ENCODE results near the gene CNTN4.

CNTN4 gene

GRCh38 chr3:2211568-2211967 lies 112.9 kb downstream of the CNTN4 start:
- no peak for TF ChIP-seq CTCF (IDR thresholded peaks at IDR 0.05; ENCODE audit: low read depth, low read length)
- Histone ChIP-seq H3K27ac (no peak overlapping the region), H3K27me3 (ENCODE audit: insufficient read depth, low read depth, severe bottlenecking) (no peaks in the 10 kb centered on the region), H3K9me3 (ENCODE audit: severe bottlenecking) (no peaks in the 10 kb centered on the region), H3K36me3 (no peaks in the 10 kb centered on the region), H3K4me3 (ENCODE audit: low read depth, low read length) (no peak overlapping the region)
- DNase-seq, result no peak

- H3K27ac ChIP-seq, result no peak overlapping the region
- no peak for DNase-seq
- H3K36me3 ChIP-seq, result no peaks in the 10 kb centered on the region
- H3K9me3 ChIP-seq (ENCODE audit: severe bottlenecking), result no peaks in the 10 kb centered on the region
- no peaks in the 10 kb centered on the region for H3K27me3 ChIP-seq (ENCODE audit: insufficient read depth, low read depth, severe bottlenecking)
- no peak overlapping the region for H3K4me3 ChIP-seq (ENCODE audit: low read depth, low read length)
- TF ChIP-seq CTCF (IDR thresholded peaks at IDR 0.05; ENCODE audit: low read depth, low read length), result no peak
Measured at GRCh38 chr3:2212206-2212605, 113.5 kb downstream of the CNTN4 start.

GRCh38 chr3:2218375-2218774 lies 119.7 kb downstream of the CNTN4 start:
- TF ChIP-seq CTCF (IDR thresholded peaks at IDR 0.05; ENCODE audit: low read depth, low read length), result no peak
- no peaks in the 10 kb centered on the region for H3K36me3 ChIP-seq
- no peaks in the 10 kb centered on the region for H3K9me3 ChIP-seq (ENCODE audit: severe bottlenecking)
- H3K27ac ChIP-seq, result no peak overlapping the region
- no peak for DNase-seq
- no peaks in the 10 kb centered on the region for H3K27me3 ChIP-seq (ENCODE audit: insufficient read depth, low read depth, severe bottlenecking)
- no peak overlapping the region for H3K4me3 ChIP-seq (ENCODE audit: low read depth, low read length)

GRCh38 chr3:2218816-2219215 lies 120.2 kb downstream of the CNTN4 start:
- no peak overlapping the region for H3K27ac ChIP-seq
- TF ChIP-seq CTCF (IDR thresholded peaks at IDR 0.05; ENCODE audit: low read depth, low read length), result no peak
- H3K9me3 ChIP-seq (ENCODE audit: severe bottlenecking), result no peaks in the 10 kb centered on the region
- H3K27me3 ChIP-seq (ENCODE audit: insufficient read depth, low read depth, severe bottlenecking), result no peaks in the 10 kb centered on the region
- H3K4me3 ChIP-seq (ENCODE audit: low read depth, low read length), result no peak overlapping the region
- no peaks in the 10 kb centered on the region for H3K36me3 ChIP-seq
- DNase-seq, result no peak

- H3K9me3 ChIP-seq (ENCODE audit: severe bottlenecking), result no peaks in the 10 kb centered on the region
- no peak for DNase-seq
- no peak overlapping the region for H3K4me3 ChIP-seq (ENCODE audit: low read depth, low read length)
- H3K27me3 ChIP-seq (ENCODE audit: insufficient read depth, low read depth, severe bottlenecking), result no peaks in the 10 kb centered on the region
- H3K27ac ChIP-seq, result no peak overlapping the region
- H3K36me3 ChIP-seq, result no peaks in the 10 kb centered on the region
- no peak for TF ChIP-seq CTCF (IDR thresholded peaks at IDR 0.05; ENCODE audit: low read depth, low read length)
Measured at GRCh38 chr3:2236203-2236602, 137.5 kb downstream of the CNTN4 start.

- Histone ChIP-seq H3K27me3 (ENCODE audit: insufficient read depth, low read depth, severe bottlenecking) (no peaks in the 10 kb centered on the region), H3K27ac (no peak overlapping the region), H3K9me3 (ENCODE audit: severe bottlenecking) (no peaks in the 10 kb centered on the region), H3K36me3 (no peaks in the 10 kb centered on the region), H3K4me3 (ENCODE audit: low read depth, low read length) (no peak overlapping the region)
- TF ChIP-seq CTCF (IDR thresholded peaks at IDR 0.05; ENCODE audit: low read depth, low read length), result no peak
- no peak for DNase-seq
Measured at GRCh38 chr3:2244137-2244536, 145.5 kb downstream of the CNTN4 start.
